GM21737 (cell line): ENCODE results near the gene CDH24.

Experiments used
- ATAC-seq: cut with Tn5 transposase; IDR thresholded peaks from one replicate; pipeline ENCODE4 v1.9.1; 2021; ENCODE audit warnings: mild to moderate bottlenecking, moderate library complexity; ENCODE audit not compliant: unreplicated experiment

Gene CDH24

GRCh38 chr14:22998329-22999012 lies 58.8 kb downstream of the CDH24 start:
- ATAC-seq: no peak

GRCh38 chr14:22997676-22998323 lies 59.5 kb downstream of the CDH24 start:
- ATAC-seq: no peak
